ENCODE measurements around the gene TAF11L10.

GRCh38 chr5:17625686-17626085, 28.1 kb upstream of the TAF11L10 start:
- TF ChIP-seq CTCF (IDR thresholded peaks at IDR 0.05) (no peak), POLR2A (IDR thresholded peaks at IDR 0.05) (no peak), EP300 (IDR thresholded peaks at IDR 0.05) (no peak), POLR2AphosphoS5 (IDR thresholded peaks at IDR 0.05) (no peak)

All from gastroesophageal sphincter (tissue), 3 donors.